Muscle of leg (tissue), 11 donors: ENCODE results near the gene CPLANE2. TPM values are rescaled to one million over a fixed set of nuclear protein-coding genes. Genes with fewer than 3 reads are reported as not detected.
"Not testable (repeated sequence)": the region's sequence is repeated elsewhere in the genome, so short reads cannot be mapped to it uniquely, and the experiment has no call there.

Experiments used
- DNase-seq: peaks from one replicate; pipeline ENCODE4 v3.0.0; 2013
- H3K27ac ChIP-seq: one replicate; pipeline ENCODE4 v1.5.1; 2013; ENCODE audit warnings: mild to moderate bottlenecking, low read length, control low read depth
- H3K27me3 ChIP-seq: one replicate; pipeline ENCODE4 v1.6.1; 2013; ENCODE audit warnings: low read length; ENCODE audit not compliant: control insufficient read depth, insufficient read depth
- H3K36me3 ChIP-seq: one replicate; pipeline ENCODE4 v1.6.1; 2013; ENCODE audit warnings: low read length; ENCODE audit not compliant: control insufficient read depth, insufficient read depth
- H3K4me1 ChIP-seq: one replicate; pipeline ENCODE4 v1.6.1; 2013; ENCODE audit warnings: low read length; ENCODE audit not compliant: control insufficient read depth, insufficient read depth
- H3K4me3 ChIP-seq: one replicate; pipeline ENCODE4 v1.5.1; 2013; ENCODE audit warnings: low read length, control low read depth
- H3K9me3 ChIP-seq: replicated peaks from 2 replicates; pipeline ENCODE4 v1.6.1; 2013; ENCODE audit warnings: low read depth, low read length; ENCODE audit not compliant: control insufficient read depth
- WGBS: methylation state at CpG from one replicate; pipeline ENCODE4 v1.1.5; 2013; ENCODE audit warnings: missing lambda C conversion rate; ENCODE audit not compliant: insufficient coverage; 5-methylcytosine and 5-hydroxymethylcytosine counted together
- polyA plus RNA-seq, 8 donors: library from polyadenylated mRNA; unstranded; fragments of 120-200 nt; gene quantifications; one replicate each; pipeline versions ENCODE4 v1.2.1 to v1.2.3, GENCODE V29; 2013; ENCODE audit warnings: inconsistent platforms in 1 of 8, low replicate concordance in 1 of 8; ENCODE audit not compliant: insufficient read length in 8 of 8, insufficient read depth in 1 of 8
- total RNA-seq: library from RNA; stranded (reverse); fragments of 120-200 nt; gene quantifications from one replicate; pipeline ENCODE4 v1.2.4, GENCODE V29; 2013

CPLANE2 gene
- total and polyA plus RNA-seq, 9 donors: 1.7 to 3.4 (median 2.8) TPM

GRCh38 chr1:16218674-16219071 is 18.3 kb downstream of the CPLANE2 start:
- Histone ChIP-seq H3K4me3 (no peak overlapping the region), H3K4me1 (peaks cover 20% of the 10 kb centered on the region), H3K9me3 (no peaks in the 10 kb centered on the region), H3K27me3 (peaks cover 4% of the 10 kb centered on the region), H3K36me3 (no peaks in the 10 kb centered on the region), H3K27ac (no peak overlapping the region)
- WGBS: 75% methylated on average over 2 of the region's 6 CpGs
- DNase-seq: no peak

GRCh38 chr1:16218014-16218673 is 18.8 kb downstream of the CPLANE2 start:
- H3K4me3 ChIP-seq: no peak overlapping the region
- no peaks in the 10 kb centered on the region for H3K36me3 ChIP-seq
- no peaks in the 10 kb centered on the region for H3K9me3 ChIP-seq
- WGBS: 68% methylated on average over 12 of the region's 12 CpGs
- peaks cover 20% of the 10 kb centered on the region for H3K4me1 ChIP-seq
- peaks cover 4% of the 10 kb centered on the region for H3K27me3 ChIP-seq
- peak overlapping the region; percentile 85 for H3K27ac ChIP-seq
- DNase-seq: no peak

- peak; percentile 98 for DNase-seq
- WGBS: 0% methylated on average over 21 of the region's 46 CpGs
- peaks cover 4% of the 10 kb centered on the region for H3K27me3 ChIP-seq
- peak overlapping the region; percentile 85 for H3K27ac ChIP-seq
- peak overlapping the region; percentile 37 for H3K4me3 ChIP-seq
- peaks cover 20% of the 10 kb centered on the region for H3K4me1 ChIP-seq
- no peaks in the 10 kb centered on the region for H3K9me3 ChIP-seq
- no peaks in the 10 kb centered on the region for H3K36me3 ChIP-seq
Observed at GRCh38 chr1:16217061-16217785, 19.8 kb downstream of the CPLANE2 start.

GRCh38 chr1:16215882-16216753 is 20.9 kb downstream of the CPLANE2 start:
- Histone ChIP-seq H3K36me3 (no peaks in the 10 kb centered on the region), H3K27ac (peak overlapping the region; percentile 85), H3K4me1 (peaks cover 20% of the 10 kb centered on the region), H3K4me3 (peak overlapping the region; percentile 37), H3K27me3 (peaks cover 2% of the 10 kb centered on the region), H3K9me3 (no peaks in the 10 kb centered on the region)
- DNase-seq: peak; percentile 95
- 3% methylated on average over 29 of the region's 33 CpGs for WGBS

- H3K4me3 ChIP-seq, DNase-seq, H3K27ac ChIP-seq, H3K27me3 ChIP-seq, H3K36me3 ChIP-seq, H3K9me3 ChIP-seq: not testable (repeated sequence)
- 80% methylated on average over 1 of the region's 14 CpGs for WGBS
- peaks cover 20% of the 10 kb centered on the region for H3K4me1 ChIP-seq
Observed at GRCh38 chr1:16215240-16215639, 21.7 kb downstream of the CPLANE2 start.

GRCh38 chr1:16213544-16213943 is 23.4 kb downstream of the CPLANE2 start:
- H3K4me1 ChIP-seq: peaks cover 28% of the 10 kb centered on the region
- not testable (repeated sequence) for H3K27ac ChIP-seq, H3K9me3 ChIP-seq, H3K27me3 ChIP-seq, H3K4me3 ChIP-seq, H3K36me3 ChIP-seq, DNase-seq
- no CpG with 5 or more reads among the region's 3 CpGs for WGBS

- 80% methylated on average over 1 of the region's 3 CpGs for WGBS
Observed at GRCh38 chr1:16213013-16213412, 24.0 kb downstream of the CPLANE2 start.

GRCh38 chr1:16212251-16212961 is 24.6 kb downstream of the CPLANE2 start, which contains the start of gene ARHGEF19:
TSS of gene ARHGEF19 (minus strand) at chr1:16212652. CDS start at chr1:16209054, 3,598 bp downstream.
- WGBS: 31% methylated on average over 9 of the region's 14 CpGs
- Histone ChIP-seq H3K27ac (no peak within 1 kb of the TSS), H3K4me1 (peaks cover 28% of the 10 kb centered on the region), H3K4me3 (no peak within 1 kb of the TSS), H3K9me3 (no peaks in the 10 kb centered on the region), H3K27me3 (peaks cover 2% of the 10 kb centered on the region), H3K36me3 (no peaks in the 10 kb centered on the region)
- no peak for DNase-seq

More at GRCh38 chr1:16213013-16213412, 24.0 kb downstream of the CPLANE2 start:
- H3K9me3 ChIP-seq: no peaks in the 10 kb centered on the region
- DNase-seq: no peak
- H3K4me3 ChIP-seq: no peak overlapping the region
- peaks cover 28% of the 10 kb centered on the region for H3K4me1 ChIP-seq
- H3K27ac ChIP-seq: no peak overlapping the region
- H3K36me3 ChIP-seq: no peaks in the 10 kb centered on the region
- peaks cover 2% of the 10 kb centered on the region for H3K27me3 ChIP-seq

- no peak overlapping the region for H3K4me3 ChIP-seq
- WGBS: 45% methylated on average over 4 of the region's 6 CpGs
Observed at GRCh38 chr1:16211824-16212223, 25.2 kb downstream of the CPLANE2 start.

More at GRCh38 chr1:16211824-16212223, 25.2 kb downstream of the CPLANE2 start:
- DNase-seq: no peak
- Histone ChIP-seq H3K27me3 (peaks cover 2% of the 10 kb centered on the region), H3K9me3 (no peaks in the 10 kb centered on the region), H3K36me3 (no peaks in the 10 kb centered on the region), H3K4me1 (peaks cover 27% of the 10 kb centered on the region), H3K27ac (no peak overlapping the region)
